GM12891 (cell line): ENCODE results near the gene FOXF2. TPM values are rescaled to one million over a fixed set of nuclear protein-coding genes. Genes with fewer than 3 reads are reported as not detected.
"Not testable (repeated sequence)": the region's sequence is repeated elsewhere in the genome, so short reads cannot be mapped to it uniquely, and the experiment has no call there.

Experiments
- DNase-seq: peaks from one replicate; pipeline ENCODE4 v3.0.0; 2011; ENCODE audit warnings: low spot score; ENCODE audit not compliant: insufficient read length
- FAIRE-seq: peaks from 2 replicates; lab custom pipeline; 2011; peaks lifted over from hg19 to GRCh38; lab: Jason Lieb, UNC
- PAX5 ChIP-seq: IDR thresholded peaks from 2 replicates; pipeline ENCODE4 v1.6.1; 2011; ENCODE audit warnings: low read length, moderate library complexity, mild to moderate bottlenecking; ENCODE audit not compliant: insufficient read depth, severe bottlenecking
- POLR2A ChIP-seq: IDR thresholded peaks from 2 replicates; pipeline ENCODE4 v1.6.1; 2011; ENCODE audit warnings: low read depth, low read length, control low read depth
- POLR2AphosphoS5 ChIP-seq: IDR thresholded peaks from 2 replicates; pipeline ENCODE4 v1.6.1; 2011; ENCODE audit warnings: low read depth, low read length, control low read depth
- POU2F2 ChIP-seq: IDR thresholded peaks from 2 replicates; pipeline ENCODE4 v1.6.1; 2011; ENCODE audit warnings: low read depth, mild to moderate bottlenecking, control low read depth, low read length, moderate library complexity
- SPI1 ChIP-seq: IDR thresholded peaks from 2 replicates; pipeline ENCODE4 v1.6.1; 2011; ENCODE audit warnings: low read depth, low read length, control low read depth
- TAF1 ChIP-seq: IDR thresholded peaks from 2 replicates; pipeline ENCODE4 v1.6.1; 2011; ENCODE audit warnings: low read depth, low read length, control low read depth
- polyA plus RNA-seq: library from polyadenylated mRNA; unstranded; fragments of >200 nt; gene quantifications from one replicate; pipeline ENCODE4 v1.2.1, GENCODE V29; 2012; ENCODE audit warnings: low read depth, missing spikeins, inconsistent platforms; ENCODE audit not compliant: missing spikeins

The FOXF2 gene
- 0.09 TPM for polyA plus RNA-seq

- no peak for FAIRE-seq
These were observed at the start of gene FOXF2 for GRCh38 chr6:1389369-1390132. TSS of gene FOXF2 (plus strand) at chr6:1389576. CDS start at chr6:1389948, 372 bp downstream.

GRCh38 chr6:1346101-1346500 is 43.3 kb upstream of the FOXF2 start:
- FAIRE-seq (no peak), DNase-seq (no peak)
- TF ChIP-seq SPI1 (no peak), TAF1 (no peak), POLR2AphosphoS5 (no peak), POLR2A (no peak), POU2F2 (no peak), PAX5 (no peak)

More at GRCh38 chr6:1389369-1390132, at the start of gene FOXF2:
- TF ChIP-seq SPI1 (no peak), PAX5 (no peak), POU2F2 (no peak), TAF1 (no peak), POLR2A (no peak), POLR2AphosphoS5 (no peak)
- no peak for DNase-seq

- TF ChIP-seq POLR2AphosphoS5 (no peak), TAF1 (no peak)
- DNase-seq (no peak), FAIRE-seq (no peak)
These were observed 42.8 kb upstream of the FOXF2 start for GRCh38 chr6:1346558-1347091.

GRCh38 chr6:1347161-1347560 is 42.2 kb upstream of the FOXF2 start:
- FAIRE-seq (no peak), DNase-seq (no peak)
- no peak for TF ChIP-seq POLR2A
- no peak for TF ChIP-seq POLR2AphosphoS5
- no peak for TF ChIP-seq TAF1
- no peak for TF ChIP-seq SPI1

- FAIRE-seq, result no peak
- TF ChIP-seq POU2F2 (no peak), POLR2A (no peak), PAX5 (no peak), POLR2AphosphoS5 (no peak), SPI1 (no peak), TAF1 (no peak)
- no peak for DNase-seq
These were observed 40.7 kb upstream of the FOXF2 start for GRCh38 chr6:1348675-1349074.

GRCh38 chr6:1349655-1350054 is 39.7 kb upstream of the FOXF2 start:
- DNase-seq, result no peak
- TF ChIP-seq POLR2AphosphoS5 (no peak), SPI1 (no peak), PAX5 (no peak), POLR2A (no peak), TAF1 (no peak), POU2F2 (no peak)
- FAIRE-seq, result no peak

- DNase-seq, result no peak
- no peak for FAIRE-seq
- TF ChIP-seq SPI1 (no peak), POLR2A (no peak), PAX5 (no peak), TAF1 (no peak), POU2F2 (no peak), POLR2AphosphoS5 (no peak)
These were observed 37.9 kb upstream of the FOXF2 start for GRCh38 chr6:1351381-1352008.

GRCh38 chr6:1355068-1355467 is 34.3 kb upstream of the FOXF2 start:
- not testable (repeated sequence) for FAIRE-seq

GRCh38 chr6:1361717-1362116 is 27.7 kb upstream of the FOXF2 start:
- FAIRE-seq, DNase-seq: not testable (repeated sequence)

More at GRCh38 chr6:1355068-1355467, 34.3 kb upstream of the FOXF2 start:
- not testable (repeated sequence) for DNase-seq

- DNase-seq (no peak), FAIRE-seq (no peak)
- TF ChIP-seq POU2F2 (no peak), POLR2A (no peak), SPI1 (no peak), POLR2AphosphoS5 (no peak), PAX5 (no peak), TAF1 (no peak)
These were observed 26.7 kb upstream of the FOXF2 start for GRCh38 chr6:1362643-1363042.
